ENCODE measurements around the gene SAMHD1. TPM values are rescaled to one million over a fixed set of nuclear protein-coding genes. Genes with fewer than 3 reads are reported as not detected.
A peak's percentile ranks its signal among the peaks of the same experiment; 100 is the strongest.

The SAMHD1 gene
- total RNA-seq, 1 donor, result 75.1 TPM

- no peak overlapping the region for H3K4me3 ChIP-seq (ENCODE audit: low read depth, low read length)
- no peak for TF ChIP-seq CTCF (IDR thresholded peaks at IDR 0.05; ENCODE audit: insufficient read depth, low read depth, low read length)
- DNase-seq (ENCODE audit: low read depth), result no peak
Observed at GRCh38 chr20:36924167-36925045, 27.1 kb downstream of the SAMHD1 start.

- H3K4me3 ChIP-seq (ENCODE audit: low read depth, low read length), result no peak overlapping the region
- no peak for DNase-seq (ENCODE audit: low read depth)
- TF ChIP-seq CTCF (IDR thresholded peaks at IDR 0.05; ENCODE audit: insufficient read depth, low read depth, low read length), result no peak
Observed at GRCh38 chr20:36920334-36920730, 31.2 kb downstream of the SAMHD1 start.

- peak; percentile 91 for TF ChIP-seq CTCF (IDR thresholded peaks at IDR 0.05; ENCODE audit: insufficient read depth, low read depth, low read length)
- peak; percentile 72 for DNase-seq (ENCODE audit: low read depth)
Observed at GRCh38 chr20:36919715-36920333, 31.7 kb downstream of the SAMHD1 start.

GRCh38 chr20:36917943-36918342, 33.6 kb downstream of the SAMHD1 start:
- no peak for TF ChIP-seq CTCF (IDR thresholded peaks at IDR 0.05; ENCODE audit: insufficient read depth, low read depth, low read length)
- H3K4me3 ChIP-seq (ENCODE audit: low read depth, low read length), result no peak overlapping the region
- peak; percentile 21 for DNase-seq (ENCODE audit: low read depth)

More at GRCh38 chr20:36919715-36920333, 31.7 kb downstream of the SAMHD1 start:
- no peak overlapping the region for H3K4me3 ChIP-seq (ENCODE audit: low read depth, low read length)

- TF ChIP-seq CTCF (IDR thresholded peaks at IDR 0.05; ENCODE audit: insufficient read depth, low read depth, low read length), result no peak
- DNase-seq (ENCODE audit: low read depth), result no peak
- no peak overlapping the region for H3K4me3 ChIP-seq (ENCODE audit: low read depth, low read length)
Observed at GRCh38 chr20:36917240-36917639, 34.3 kb downstream of the SAMHD1 start.

GRCh38 chr20:36916199-36916598, 35.3 kb downstream of the SAMHD1 start:
- DNase-seq (ENCODE audit: low read depth), result no peak
- no peak overlapping the region for H3K4me3 ChIP-seq (ENCODE audit: low read depth, low read length)
- no peak for TF ChIP-seq CTCF (IDR thresholded peaks at IDR 0.05; ENCODE audit: insufficient read depth, low read depth, low read length)

Measured in fibroblast of villous mesenchyme (primary cell).